ENCODE measurements around the gene SECISBP2.

SECISBP2 gene

GRCh38 chr9:89383721-89384300 lies 65.5 kb downstream of the SECISBP2 start:
- no peak for DNase-seq

- no peak for DNase-seq
Observed at GRCh38 chr9:89384783-89385182, 66.5 kb downstream of the SECISBP2 start.

GRCh38 chr9:89386206-89386605 lies 67.9 kb downstream of the SECISBP2 start:
- DNase-seq = no peak

- no peak for DNase-seq
Observed at GRCh38 chr9:89386797-89387196, 68.5 kb downstream of the SECISBP2 start.

GRCh38 chr9:89387197-89387849 lies 69.0 kb downstream of the SECISBP2 start:
- no peak for DNase-seq

- DNase-seq = no peak
Observed at GRCh38 chr9:89388084-89388867, 70.0 kb downstream of the SECISBP2 start.

- no peak for DNase-seq
Observed at GRCh38 chr9:89388868-89389177, 70.5 kb downstream of the SECISBP2 start.

- DNase-seq = no peak
Observed at GRCh38 chr9:89390068-89390555, 71.8 kb downstream of the SECISBP2 start.

- no peak for DNase-seq
Observed at GRCh38 chr9:89390578-89391116, 72.3 kb downstream of the SECISBP2 start.

GRCh38 chr9:89391585-89391984 lies 73.3 kb downstream of the SECISBP2 start:
- no peak for DNase-seq

- no peak for DNase-seq
Observed at GRCh38 chr9:89394412-89394811, 76.1 kb downstream of the SECISBP2 start.

- no peak for DNase-seq
Observed at GRCh38 chr9:89395931-89396710, 77.8 kb downstream of the SECISBP2 start.

GRCh38 chr9:89397471-89397870 lies 79.2 kb downstream of the SECISBP2 start:
- no peak for DNase-seq

GRCh38 chr9:89398621-89399020 lies 80.3 kb downstream of the SECISBP2 start:
- no peak for DNase-seq

GRCh38 chr9:89400403-89401116 lies 82.3 kb downstream of the SECISBP2 start:
- no peak for DNase-seq

GRCh38 chr9:89402695-89403427 lies 84.6 kb downstream of the SECISBP2 start:
- DNase-seq = no peak

GRCh38 chr9:89404074-89404473 lies 85.8 kb downstream of the SECISBP2 start:
- no peak for DNase-seq

- DNase-seq = no peak
Observed at GRCh38 chr9:89405826-89406225, 87.5 kb downstream of the SECISBP2 start.

GRCh38 chr9:89407070-89407469 lies 88.8 kb downstream of the SECISBP2 start:
- no peak for DNase-seq

- DNase-seq = peak; percentile 53
Observed at GRCh38 chr9:89408628-89409101, 90.4 kb downstream of the SECISBP2 start.

Measured in activated CD4-positive, CD25-positive, alpha-beta regulatory T cell treated with anti-CD3 and anti-CD28 coated beads, Interleukin-2, amount 50 U/mL, for 72 hours (primary cell).